Measurements from ENCODE around the gene AOPEP. TPM values are rescaled to one million over a fixed set of nuclear protein-coding genes. Genes with fewer than 3 reads are reported as not detected.

Gene AOPEP
- total RNA-seq, 6 experiments from 2014 or later = 36.6 to 110 (median 63.3) TPM

GRCh38 chr9:95023217-95024003 is 296.9 kb downstream of the AOPEP start:
- H3K36me3 ChIP-seq = peaks cover 0 to 44% (median 9%) of the 10 kb centered on the region in 4 donors
- TF ChIP-seq CTCF (IDR thresholded peaks at IDR 0.05) (no peak), POLR2A (IDR thresholded peaks at IDR 0.05) (no peak)
- ATAC-seq (peak; percentile 5 to 37 (median 14)), DNase-seq (no peak)
- no peaks in the 10 kb centered on the region for H3K27me3 ChIP-seq
- 33% methylated on average over 7 of the region's 9 CpGs for WGBS (ENCODE audit: insufficient coverage, low coverage, low lambda C conversion rate, missing lambda C conversion rate)
- intact Hi-C loops (cut with DNase I) = no loop called here
- peak overlapping the region; percentile 77 to 87 (median 77) for H3K27ac ChIP-seq
- no peaks in the 10 kb centered on the region for H3K9me3 ChIP-seq
- peaks cover 0 to 68% (median 34%) of the 10 kb centered on the region in 4 donors for H3K4me1 ChIP-seq
- H3K4me3 ChIP-seq = no peak overlapping the region

DNA sequence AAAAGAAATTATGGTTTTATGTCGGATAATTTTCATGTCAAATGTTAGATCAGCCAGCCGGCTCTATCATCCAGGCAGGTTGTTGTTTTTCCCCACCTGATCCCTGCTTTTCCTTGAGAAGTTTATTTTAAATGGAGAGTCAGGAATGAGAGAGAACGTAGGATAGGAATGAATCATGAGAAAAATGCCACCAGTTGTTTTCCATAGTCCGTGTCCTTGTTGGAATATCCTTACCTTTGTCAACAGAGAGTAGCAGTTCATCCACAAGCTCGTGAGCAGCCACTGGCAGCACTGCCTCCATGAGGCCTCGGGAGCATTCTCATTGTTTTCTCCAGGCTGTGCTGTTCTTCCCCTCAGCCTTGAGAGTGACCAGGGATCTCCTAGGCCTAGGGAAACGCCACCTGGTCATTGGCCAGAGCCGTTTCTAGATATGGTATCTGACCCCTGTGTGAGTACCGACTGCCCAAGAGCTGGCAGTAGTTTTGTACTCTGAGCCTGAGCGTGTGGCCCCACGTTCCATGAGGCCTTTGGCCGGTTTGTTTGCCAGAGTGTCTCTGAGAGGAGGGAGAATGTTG is 297.7 kb downstream of the AOPEP start:
- Histone ChIP-seq H3K27ac (peak overlapping the region; percentile 77 to 87 (median 77)), H3K4me3 (no peak overlapping the region), H3K9me3 (no peaks in the 10 kb centered on the region), H3K4me1 (peaks cover 0 to 74% (median 38%) of the 10 kb centered on the region in 4 donors), H3K36me3 (peaks cover 0 to 37% (median 8%) of the 10 kb centered on the region in 4 donors), H3K27me3 (no peaks in the 10 kb centered on the region)
- TF ChIP-seq POLR2A (IDR thresholded peaks at IDR 0.05) (no peak), CTCF (IDR thresholded peaks at IDR 0.05) (no peak)
- DNase-seq (peak; percentile 59 to 89 (median 87)), ATAC-seq (peak; percentile 25 to 73 (median 68))
- 26% methylated on average over 12 of the region's 12 CpGs for WGBS (ENCODE audit: insufficient coverage, low coverage, low lambda C conversion rate, missing lambda C conversion rate)
- intact Hi-C loops (cut with DNase I) = no loop called here

- Histone ChIP-seq H3K27me3 (no peaks in the 10 kb centered on the region), H3K9me3 (no peaks in the 10 kb centered on the region), H3K4me1 (peaks cover 0 to 78% (median 41%) of the 10 kb centered on the region in 4 donors), H3K4me3 (no peak overlapping the region), H3K27ac (peak overlapping the region; percentile 77 to 87 (median 79)), H3K36me3 (peaks cover 0 to 24% (median 1%) of the 10 kb centered on the region in 4 donors)
- TF ChIP-seq POLR2A (IDR thresholded peaks at IDR 0.05) (peak; percentile 65), CTCF (IDR thresholded peaks at IDR 0.05) (peak; percentile 37 to 41 (median 38))
- ATAC-seq (peak; percentile 59 to 80 (median 72)), DNase-seq (peak; percentile 77 to 84 (median 80))
- 24% methylated on average over 10 of the region's 13 CpGs for WGBS (ENCODE audit: insufficient coverage, low coverage, low lambda C conversion rate, missing lambda C conversion rate)
- intact Hi-C loops (cut with DNase I) = no loop called here
Observed at GRCh38 chr9:95025213-95026147, 299.0 kb downstream of the AOPEP start.

DNA sequence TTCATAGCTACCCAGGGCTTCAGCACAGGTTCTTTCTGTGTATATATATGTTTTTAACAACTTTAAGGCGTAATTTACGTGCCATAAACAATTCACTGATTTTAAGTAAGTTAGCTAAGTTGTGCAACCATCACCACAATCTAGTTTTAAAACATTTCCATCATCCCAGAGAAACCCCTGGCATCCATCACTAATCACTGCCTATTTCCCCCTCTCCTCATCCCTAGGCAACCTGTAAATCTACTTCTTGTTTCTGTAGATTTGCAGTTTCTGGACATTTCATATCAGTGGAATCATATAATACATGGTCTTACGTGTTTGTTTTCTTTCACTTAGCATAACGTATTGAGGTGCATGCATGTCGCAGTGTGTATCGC is 299.6 kb downstream of the AOPEP start:
- peak overlapping the region; percentile 77 to 87 (median 79) for H3K27ac ChIP-seq
- WGBS (ENCODE audit: insufficient coverage, low coverage, low lambda C conversion rate, missing lambda C conversion rate) = 84% methylated on average over 6 of the region's 6 CpGs
- no peak overlapping the region for H3K4me3 ChIP-seq
- H3K27me3 ChIP-seq = no peaks in the 10 kb centered on the region
- no peak for TF ChIP-seq POLR2A (IDR thresholded peaks at IDR 0.05)
- no peak for TF ChIP-seq CTCF (IDR thresholded peaks at IDR 0.05)
- DNase-seq = no peak
- no peaks in the 10 kb centered on the region for H3K9me3 ChIP-seq
- H3K36me3 ChIP-seq = peaks cover 0 to 17% (median under 1%) of the 10 kb centered on the region in 4 donors
- no peak for ATAC-seq
- intact Hi-C loops (cut with DNase I) = no loop called here
- H3K4me1 ChIP-seq = peaks cover 0 to 83% (median 44%) of the 10 kb centered on the region in 4 donors
